K562 (cell line): Measurements from ENCODE around the gene EPHA4. TPM values are rescaled to one million over a fixed set of nuclear protein-coding genes. Genes with fewer than 3 reads are reported as not detected.

Experiments
- ATAC-seq: fragments of 200-7000 bp; cut with Tn5 transposase; 3 replicates; pipeline ENCODE4 v1.9.1; 2020; ENCODE audit warnings: moderate library complexity
- BruUV-seq: library from RNA; stranded (reverse); fragments of 400-500 nt; replicated peaks from 2 replicates; lab custom pipeline; 2021; lab: Mats Ljungman, UMichigan
- CTCF ChIA-PET: fragments of 300-600 bp; formaldehyde crosslinking; extraction: SDS; loops from one replicate; lab custom pipeline; 2021; ENCODE audit warnings: low intra/inter-chr PET ratio; lab: Yijun Ruan, JAX
- POLR2A ChIA-PET: fragments of 300-600, 350-650 bp; sonication (Branson Sonifier 250); formaldehyde crosslinking; extraction: SDS; loops from one replicate; lab custom pipeline; 2021; ENCODE audit warnings: antibody characterized with exemption, inconsistent platforms; lab: Yijun Ruan, JAX
- DNase-seq, 4 experiments: peaks; one replicate each; pipeline versions ENCODE4 v3.0.0 to v3.0.0-alpha.2; 2011 to 2018; ENCODE audit warnings: low spot score in 3 of 4, mixed read lengths in 3 of 4; ENCODE audit errors: extremely low read depth in 1 of 4
- FAIRE-seq: peaks from 2 replicates; lab custom pipeline; 2011; peaks lifted over from hg19 to GRCh38; lab: Jason Lieb, UNC
- H2AFZ ChIP-seq: 2 replicates; pipeline ENCODE4 v1.6.0; 2011; ENCODE audit warnings: low read depth, low read length, control low read depth, inconsistent platforms
- H3K27ac ChIP-seq: fragments of 200-600 bp; 3 replicates; pipeline ENCODE4 v1.8.0; 2011; ENCODE audit warnings: low read depth, mild to moderate bottlenecking, control low read depth, inconsistent platforms, low read length, moderate library complexity, mixed read lengths; ENCODE audit errors: extremely low read depth
- H3K27me3 ChIP-seq, 2 experiments: fragments of 300-600 bp in 1 of 2; 2 replicates in 1 of 2; 3 replicates in 1 of 2; pipeline versions ENCODE4 v1.6.0 to v1.8.0; 2011; ENCODE audit warnings: inconsistent platforms in 2 of 2, low read length in 2 of 2, mild to moderate bottlenecking in 1 of 2, mixed read lengths in 1 of 2, moderate library complexity in 1 of 2; ENCODE audit not compliant: control insufficient read depth in 2 of 2, insufficient read depth in 2 of 2
- H3K36me3 ChIP-seq: fragments of 300-600 bp; 3 replicates; pipeline ENCODE4 v1.8.0; 2011; ENCODE audit warnings: mild to moderate bottlenecking, low read length, inconsistent platforms; ENCODE audit not compliant: control insufficient read depth, insufficient read depth
- H3K4me1 ChIP-seq, 2 experiments: fragments of 200-600 bp in 1 of 2; replicated peaks in 1 of 2; 2 replicates in 1 of 2; 3 replicates in 1 of 2; pipeline versions ENCODE4 v1.5.1 to v1.8.0; 2011; ENCODE audit warnings: inconsistent platforms in 2 of 2, low read length in 2 of 2, mild to moderate bottlenecking in 1 of 2, mixed read lengths in 1 of 2, moderate library complexity in 1 of 2; ENCODE audit not compliant: control insufficient read depth in 2 of 2, insufficient read depth in 2 of 2
- H3K4me2 ChIP-seq: 2 replicates; pipeline ENCODE4 v1.6.1; 2011; ENCODE audit warnings: low read length, control low read depth, inconsistent platforms, mixed read lengths; ENCODE audit not compliant: insufficient read depth
- H3K4me3 ChIP-seq: fragments of 200-600 bp; sonication (generic), shearing (Covaris generic); 2 replicates; pipeline ENCODE4 v1.5.1; 2016; ENCODE audit warnings: control low read depth, inconsistent platforms
- H3K79me2 ChIP-seq: fragments of 200-600 bp; 3 replicates; pipeline ENCODE4 v1.8.0; 2011; ENCODE audit warnings: low read length, inconsistent platforms; ENCODE audit not compliant: control insufficient read depth, insufficient read depth
- H3K9ac ChIP-seq, 2 experiments: 2 replicates each; pipeline versions ENCODE4 v1.6.0 to v1.6.1; 2011; ENCODE audit warnings: low read depth in 2 of 2, low read length in 2 of 2, control low read depth in 1 of 2, inconsistent platforms in 1 of 2, mild to moderate bottlenecking in 1 of 2, mixed read lengths in 1 of 2; ENCODE audit not compliant: insufficient read depth in 1 of 2
- H3K9me1 ChIP-seq: one replicate; pipeline ENCODE4 v1.6.0; 2011; ENCODE audit warnings: inconsistent platforms, mild to moderate bottlenecking, low read length, moderate library complexity; ENCODE audit not compliant: control insufficient read depth, insufficient read depth
- H3K9me3 ChIP-seq: replicated peaks from 2 replicates; pipeline ENCODE4 v1.5.1; 2011; ENCODE audit warnings: low read depth, low read length, inconsistent platforms; ENCODE audit not compliant: control insufficient read depth, insufficient read depth
- H4K20me1 ChIP-seq: replicated peaks from 2 replicates; pipeline ENCODE4 v1.6.1; 2011; ENCODE audit warnings: low read length, inconsistent platforms, mixed read lengths; ENCODE audit not compliant: control insufficient read depth, insufficient read depth
- CBX8 ChIP-seq: fragments of 200-600 bp; sonication (generic); IDR thresholded peaks from 2 replicates; pipeline ENCODE4 v1.6.1; 2012; ENCODE audit warnings: borderline replicate concordance, mixed run types, low read depth, mild to moderate bottlenecking, moderate library complexity, mixed read lengths, low read length, control low read depth, inconsistent platforms; ENCODE audit not compliant: poor library complexity, severe bottlenecking; ENCODE audit errors: extremely low read depth
- GTF2B ChIP-seq: IDR thresholded peaks from 2 replicates; pipeline ENCODE4 v1.6.1; 2011; ENCODE audit not compliant: insufficient read length; ENCODE audit errors: extremely low read depth
- LEF1 ChIP-seq: fragments of 450-650 bp; IDR thresholded peaks from 2 replicates; pipeline ENCODE4 v1.6.1; 2016; ENCODE audit warnings: mild to moderate bottlenecking
- NCOA2 ChIP-seq, 2 experiments: fragments of 450-650 bp; IDR thresholded peaks; 2 replicates each; pipeline ENCODE4 v1.6.1; 2018; ENCODE audit warnings: mild to moderate bottlenecking in 2 of 2, moderate library complexity in 1 of 2; ENCODE audit not compliant: partially characterized antibody in 2 of 2
- ZNF232 ChIP-seq: sonication (generic); formaldehyde crosslinking; IDR thresholded peaks from 2 replicates; pipeline ENCODE4 v1.8.0; 2022; ENCODE audit warnings: mild to moderate bottlenecking, missing genetic modification reagents
- WGBS: fragments of 100-300 bp; shearing (Covaris generic); methylation state at CpG from one replicate; pipeline ENCODE4 v1.1.6; 2016; ENCODE audit warnings: low coverage, mixed read lengths; ENCODE audit not compliant: insufficient coverage; ENCODE audit errors: missing lambda C conversion rate; 5-methylcytosine and 5-hydroxymethylcytosine counted together
- in situ Hi-C: fragments of 300-500 bp; cut with MboI; formaldehyde crosslinking; loops from 4 replicates; pipeline ENCODE4 v1.15.0; 2018; ENCODE audit warnings: inconsistent platforms, mixed read lengths
- intact Hi-C: fragments of 100-400 bp; cut with micrococcal nuclease; formaldehyde crosslinking; loops from 2 replicates; pipeline ENCODE4 v1.14.2; 2022
- polyA plus RNA-seq, 8 experiments: library from polyadenylated mRNA; depleted of rRNA in 4 of 8; stranded (reverse) in 5 of 8; unstranded in 3 of 8; fragments of >200 nt; fragmentation: Nextera tagmentation in 2 of 8; fragmentation: Illumina TruSeq in 1 of 8; extraction: Ambion mirVana in 2 of 8; extraction: Trizol in 1 of 8; gene quantifications; 2 replicates each; pipeline versions ENCODE4 v1.2.1 to v1.2.3, GENCODE V29; 2011 to 2014; ENCODE audit warnings: inconsistent platforms in 1 of 8, missing spikeins in 1 of 8
- total RNA-seq, 7 experiments: library from RNA; depleted of rRNA in 6 of 7; stranded (reverse); fragments of >200 nt in 6 of 7; fragmentation: Illumina TruSeq in 2 of 7; extraction: Trizol in 2 of 7; gene quantifications; 2 replicates each; pipeline versions ENCODE4 v1.2.1 to v1.2.3, GENCODE V29; 2011 to 2021; ENCODE audit warnings: low replicate concordance in 1 of 7

The EPHA4 gene
- total and polyA plus RNA-seq, 9 of the 15 experiments (the other 6 are each of a cell fraction or from before 2014, with no cell fraction given), result 0.07 to 0.09 (median 0.07) TPM; not detected in 6

GRCh38 chr2:221450280-221450679, 121.8 kb downstream of the EPHA4 start (continued):
- TF ChIP-seq GTF2B, result no peak

- Histone ChIP-seq H3K4me3 (no peak overlapping the region), H4K20me1 (no peaks in the 10 kb centered on the region), H3K4me1 (no peaks in the 10 kb centered on the region), H3K9ac (no peak overlapping the region), H3K9me3 (no peaks in the 10 kb centered on the region), H3K27ac (no peak overlapping the region), H3K36me3 (no peaks in the 10 kb centered on the region), H3K27me3 (no peaks in the 10 kb centered on the region), H3K4me2 (no peak overlapping the region), H3K79me2 (no peaks in the 10 kb centered on the region), H2AFZ (no peak overlapping the region), H3K9me1 (no peaks in the 10 kb centered on the region)
- FAIRE-seq (no peak), ATAC-seq (no peak), DNase-seq (no peak)
- intact Hi-C loops (no loop called here), in situ Hi-C loops (no loop called here)
- ChIA-PET POLR2A (no interaction called here), CTCF (no interaction called here)
- WGBS, result 3% methylated on average over 4 of the region's 4 CpGs
- TF ChIP-seq ZNF232 (CRISPR knock-in tag) (no peak), LEF1 (no peak), NCOA2 (IDR thresholded peaks at IDR 0.05; ENCODE audit: partially characterized antibody in 2 of 2) (no peak), CBX8 (no peak)
- BruUV-seq, result no TSS peak
Measured at GRCh38 chr2:221449406-221449805, 122.7 kb downstream of the EPHA4 start.
